ENCODE data around the gene SEMA6B.

- TF ChIP-seq, protein P1, sequence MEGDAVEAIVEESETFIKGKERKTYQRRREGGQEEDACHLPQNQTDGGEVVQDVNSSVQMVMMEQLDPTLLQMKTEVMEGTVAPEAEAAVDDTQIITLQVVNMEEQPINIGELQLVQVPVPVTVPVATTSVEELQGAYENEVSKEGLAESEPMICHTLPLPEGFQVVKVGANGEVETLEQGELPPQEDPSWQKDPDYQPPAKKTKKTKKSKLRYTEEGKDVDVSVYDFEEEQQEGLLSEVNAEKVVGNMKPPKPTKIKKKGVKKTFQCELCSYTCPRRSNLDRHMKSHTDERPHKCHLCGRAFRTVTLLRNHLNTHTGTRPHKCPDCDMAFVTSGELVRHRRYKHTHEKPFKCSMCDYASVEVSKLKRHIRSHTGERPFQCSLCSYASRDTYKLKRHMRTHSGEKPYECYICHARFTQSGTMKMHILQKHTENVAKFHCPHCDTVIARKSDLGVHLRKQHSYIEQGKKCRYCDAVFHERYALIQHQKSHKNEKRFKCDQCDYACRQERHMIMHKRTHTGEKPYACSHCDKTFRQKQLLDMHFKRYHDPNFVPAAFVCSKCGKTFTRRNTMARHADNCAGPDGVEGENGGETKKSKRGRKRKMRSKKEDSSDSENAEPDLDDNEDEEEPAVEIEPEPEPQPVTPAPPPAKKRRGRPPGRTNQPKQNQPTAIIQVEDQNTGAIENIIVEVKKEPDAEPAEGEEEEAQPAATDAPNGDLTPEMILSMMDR (IDR thresholded peaks at IDR 0.05), result no peak
- no peak for TF ChIP-seq POLR2A (IDR thresholded peaks at IDR 0.05)
Measured at GRCh38 chr19:4529924-4530522, 29.5 kb downstream of the SEMA6B start.
